HFF-Myc (cell line): ENCODE data around the gene ZSWIM1.

Experiments
- DNase-seq: peaks from one replicate; pipeline ENCODE4 v3.0.0-alpha.2; 2011; ENCODE audit warnings: low read depth; ENCODE audit errors: extremely low read depth
- H3K4me3 ChIP-seq: replicated peaks from 2 replicates; pipeline ENCODE4 v1.5.1; 2011; ENCODE audit warnings: low read depth, mild to moderate bottlenecking, control low read depth, low read length
- CTCF ChIP-seq: IDR thresholded peaks from 2 replicates; pipeline ENCODE4 v1.5.1; 2012; ENCODE audit warnings: mild to moderate bottlenecking, low read depth, low read length, control low read depth; ENCODE audit errors: missing control alignments

The ZSWIM1 gene

GRCh38 chr20:45902199-45902701 lies 21.2 kb downstream of the ZSWIM1 start:
- no peak for DNase-seq
- TF ChIP-seq CTCF, result no peak
- no peak overlapping the region for H3K4me3 ChIP-seq

DNA sequence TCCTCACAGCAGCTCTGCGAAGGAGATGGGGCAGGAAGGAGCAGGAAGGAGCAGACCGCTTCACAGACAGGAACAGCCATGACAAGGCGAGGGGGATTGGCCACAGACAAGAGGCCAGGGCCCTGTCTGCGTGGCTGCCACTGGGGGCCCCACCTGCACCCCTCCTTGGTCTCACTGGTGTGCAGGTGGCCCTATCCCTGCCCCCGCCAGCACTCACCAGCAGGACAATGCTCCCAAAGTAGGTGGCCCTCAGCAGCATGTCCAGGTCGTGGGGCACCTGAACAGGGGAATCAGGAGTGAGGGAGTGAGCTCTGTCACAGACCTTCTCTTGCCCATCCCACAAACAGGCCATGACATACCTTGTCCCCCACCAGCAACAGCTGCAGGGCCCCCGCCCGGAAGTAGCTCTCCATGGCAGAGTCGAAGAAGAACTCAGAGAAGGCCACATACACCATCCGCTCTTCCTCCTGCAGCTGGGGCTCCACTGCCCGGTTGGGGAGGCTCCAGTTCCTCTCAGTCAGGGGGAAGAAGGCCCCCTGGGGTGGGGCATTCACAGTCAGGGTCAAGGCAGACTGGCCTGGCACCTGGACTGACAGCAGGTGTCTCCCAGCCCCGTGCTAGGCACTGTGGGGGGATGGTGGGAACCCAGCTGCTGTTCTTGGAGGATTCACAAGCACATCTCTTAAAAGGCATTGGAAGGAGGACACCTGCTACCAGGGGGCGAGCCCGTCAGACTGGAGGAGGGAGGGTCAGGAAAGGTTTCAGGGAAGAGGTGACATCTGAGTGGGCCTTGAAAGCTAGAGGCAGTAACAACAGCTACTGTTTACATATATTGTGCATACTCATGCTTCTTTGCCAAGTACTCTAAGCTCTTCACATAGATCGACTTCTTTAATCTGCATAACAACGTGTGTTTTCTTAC lies 23.8 kb downstream of the ZSWIM1 start:
- no peak for DNase-seq
- no peak for TF ChIP-seq CTCF
- no peak overlapping the region for H3K4me3 ChIP-seq

DNA sequence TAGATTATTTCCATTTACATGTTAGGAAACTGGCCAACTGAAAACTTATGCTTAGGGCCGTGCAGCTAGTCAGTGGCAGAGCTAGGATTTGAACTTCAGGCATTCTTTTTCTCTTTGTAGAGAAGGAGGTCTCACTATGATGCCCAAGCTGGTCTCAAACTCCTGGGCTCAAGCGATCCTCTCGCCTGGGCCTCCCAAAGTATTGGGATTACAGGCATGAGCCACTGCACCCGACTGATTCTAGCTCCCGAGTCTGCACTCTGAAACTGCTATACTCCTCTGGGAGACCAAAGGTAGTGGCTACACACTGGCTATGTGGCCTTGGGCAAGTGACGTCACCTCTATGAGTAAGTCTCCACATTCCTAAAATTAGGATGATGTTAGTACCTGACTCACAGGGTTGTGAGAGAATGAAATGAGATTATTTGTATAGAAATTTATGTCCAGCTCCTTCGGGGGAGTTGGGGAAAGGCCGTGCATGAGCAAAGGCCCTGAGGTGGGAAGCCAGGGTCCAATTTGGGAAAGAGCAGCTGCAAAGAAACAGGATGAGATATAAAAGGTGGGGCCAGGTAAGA lies 24.6 kb downstream of the ZSWIM1 start:
- no peak for TF ChIP-seq CTCF
- no peak overlapping the region for H3K4me3 ChIP-seq
- no peak for DNase-seq

GRCh38 chr20:45907219-45907948 lies 26.4 kb downstream of the ZSWIM1 start:
- TF ChIP-seq CTCF, result no peak
- no peak overlapping the region for H3K4me3 ChIP-seq
- DNase-seq, result no peak

- H3K4me3 ChIP-seq, result no peak overlapping the region
- no peak for TF ChIP-seq CTCF
- no peak for DNase-seq
Observed at GRCh38 chr20:45908084-45908483, 27.1 kb downstream of the ZSWIM1 start.

GRCh38 chr20:45909336-45909808 lies 28.3 kb downstream of the ZSWIM1 start:
- DNase-seq, result no peak
- TF ChIP-seq CTCF, result no peak
- no peak overlapping the region for H3K4me3 ChIP-seq
